Ascending aorta (tissue), 2 donors: ENCODE results near the gene TCF15. TPM values are rescaled to one million over a fixed set of nuclear protein-coding genes. Genes with fewer than 3 reads are reported as not detected.

Experiments
- DNase-seq, 2 donors: peaks; one replicate each; pipeline ENCODE4 v3.0.0-alpha.2; 2019; ENCODE audit warnings: low spot score in 2 of 2
- H3K27ac ChIP-seq, 2 donors: fragments of 200-600 bp; sonication (generic); one replicate each; pipeline ENCODE4 v1.5.1; 2016 to 2017; ENCODE audit warnings: mild to moderate bottlenecking in 1 of 2
- H3K27me3 ChIP-seq: fragments of 200-600 bp; sonication (generic); one replicate; pipeline ENCODE4 v1.5.1; 2017
- H3K36me3 ChIP-seq, 2 donors: fragments of 200-600 bp; sonication (generic); one replicate each; pipeline ENCODE4 v1.5.1; 2016
- H3K4me1 ChIP-seq, 2 donors: fragments of 200-600 bp; sonication (generic); one replicate each; pipeline ENCODE4 v1.5.1; 2016 to 2017; ENCODE audit warnings: mild to moderate bottlenecking in 1 of 2
- H3K4me3 ChIP-seq, 2 donors: fragments of 200-600 bp; sonication (generic); one replicate each; pipeline ENCODE4 v1.5.1; 2016 to 2017; ENCODE audit warnings: mild to moderate bottlenecking in 1 of 2
- H3K9me3 ChIP-seq, 2 donors: fragments of 200-600 bp; sonication (generic); one replicate each; pipeline ENCODE4 v1.5.1; 2016
- CTCF ChIP-seq, 3 experiments: fragments of 200-600 bp in 2 of 3; fragments of 450-650 bp in 1 of 3; sonication (generic) in 2 of 3; IDR thresholded peaks; one replicate each; pipeline ENCODE4 v1.5.1; 2016 to 2019; ENCODE audit warnings: antibody characterized with exemption in 3 of 3, mild to moderate bottlenecking in 1 of 3, moderate library complexity in 1 of 3
- intact Hi-C: fragments of 100-400 bp; cut with DNase I; formaldehyde crosslinking; loops from one replicate; pipeline ENCODE4 v1.15.1; 2023
- total RNA-seq: library from RNA; depleted of rRNA; stranded (reverse); fragments of >200 nt; gene quantifications from one replicate; pipeline ENCODE4 v1.1.0, GENCODE V29; 2016

TCF15 gene
- total RNA-seq, 1 donor from 2014 or later, result 8.3 TPM

- H3K36me3 ChIP-seq, result no peaks in the 10 kb centered on the region
- H3K4me1 ChIP-seq, result no peaks in the 10 kb centered on the region
- no peak overlapping the region for H3K27ac ChIP-seq
- no peaks in the 10 kb centered on the region for H3K9me3 ChIP-seq
- TF ChIP-seq CTCF (IDR thresholded peaks at IDR 0.05), result no peak
- H3K4me3 ChIP-seq, result no peak overlapping the region
- intact Hi-C loops, result no loop called here
- DNase-seq, result no peak
- H3K27me3 ChIP-seq, result no peaks in the 10 kb centered on the region
Observed at GRCh38 chr20:608970-609369, 1.1 kb downstream of the TCF15 start.

GRCh38 chr20:607476-607875 is 2.6 kb downstream of the TCF15 start:
- Histone ChIP-seq H3K36me3 (no peaks in the 10 kb centered on the region), H3K9me3 (no peaks in the 10 kb centered on the region), H3K4me3 (no peak overlapping the region), H3K4me1 (no peaks in the 10 kb centered on the region), H3K27me3 (no peaks in the 10 kb centered on the region), H3K27ac (no peak overlapping the region)
- no peak for TF ChIP-seq CTCF (IDR thresholded peaks at IDR 0.05)
- no peak for DNase-seq
- intact Hi-C loops, result no loop called here

GRCh38 chr20:605237-605636 is 4.9 kb downstream of the TCF15 start:
- H3K27me3 ChIP-seq, result no peaks in the 10 kb centered on the region
- no peaks in the 10 kb centered on the region for H3K36me3 ChIP-seq
- no peaks in the 10 kb centered on the region for H3K9me3 ChIP-seq
- H3K4me1 ChIP-seq, result no peaks in the 10 kb centered on the region
- no peak for DNase-seq
- no peak for TF ChIP-seq CTCF (IDR thresholded peaks at IDR 0.05)
- no peak overlapping the region for H3K4me3 ChIP-seq
- intact Hi-C loops, result no loop called here
- H3K27ac ChIP-seq, result no peak overlapping the region

GRCh38 chr20:603116-603640 is 6.9 kb downstream of the TCF15 start:
- Histone ChIP-seq H3K9me3 (no peaks in the 10 kb centered on the region), H3K27me3 (no peaks in the 10 kb centered on the region), H3K36me3 (no peaks in the 10 kb centered on the region), H3K4me1 (no peaks in the 10 kb centered on the region), H3K4me3 (no peak overlapping the region), H3K27ac (no peak overlapping the region)
- intact Hi-C loops, result no loop called here
- no peak for TF ChIP-seq CTCF (IDR thresholded peaks at IDR 0.05)
- no peak for DNase-seq

- no peaks in the 10 kb centered on the region for H3K9me3 ChIP-seq
- no peaks in the 10 kb centered on the region for H3K27me3 ChIP-seq
- H3K27ac ChIP-seq, result no peak overlapping the region
- TF ChIP-seq CTCF (IDR thresholded peaks at IDR 0.05), result no peak
- H3K4me1 ChIP-seq, result no peaks in the 10 kb centered on the region
- intact Hi-C loops, result no loop called here
- H3K4me3 ChIP-seq, result no peak overlapping the region
- no peaks in the 10 kb centered on the region for H3K36me3 ChIP-seq
- DNase-seq, result no peak
Observed at GRCh38 chr20:602111-602970, 7.8 kb downstream of the TCF15 start.
